Measurements from ENCODE around the gene C10orf90. TPM values are rescaled to one million over a fixed set of nuclear protein-coding genes. Genes with fewer than 3 reads are reported as not detected.

The C10orf90 gene
- total RNA-seq, 4 donors from 2014 or later: 2.1 to 6.5 (median 4.1) TPM

DNA sequence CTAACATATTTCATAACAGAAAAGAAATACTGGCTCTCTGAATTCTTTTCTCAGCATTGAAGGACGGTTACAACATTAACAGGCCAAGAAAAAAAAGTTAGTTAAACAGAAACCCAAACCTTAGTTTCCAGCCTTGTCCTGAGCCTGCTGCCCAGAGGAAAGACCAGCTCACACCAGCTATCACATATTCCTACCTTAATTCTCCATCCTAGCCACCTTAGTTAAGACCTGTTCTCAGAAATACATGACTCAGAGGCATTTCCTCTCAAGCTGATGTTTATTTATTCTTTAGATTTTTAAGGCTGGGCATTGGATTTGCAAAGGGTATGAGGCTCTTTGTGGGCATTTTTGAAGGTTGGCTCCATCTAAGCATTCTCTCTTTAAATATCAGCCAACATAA, 247.9 kb downstream of the C10orf90 start:
- H3K9me3 ChIP-seq: peaks cover 10% of the 10 kb centered on the region
- no peaks in the 10 kb centered on the region for H3K27me3 ChIP-seq
- no peak for DNase-seq (ENCODE audit: low spot score in 2 of 2)
- TF ChIP-seq POLR2A (IDR thresholded peaks at IDR 0.05): no peak
- no peak overlapping the region for H3K27ac ChIP-seq
- H3K4me1 ChIP-seq: no peaks in the 10 kb centered on the region
- no peaks in the 10 kb centered on the region for H3K36me3 ChIP-seq
- WGBS: 83% methylated on average over 1 of the region's 1 CpG
- H3K4me3 ChIP-seq: no peak overlapping the region

DNA sequence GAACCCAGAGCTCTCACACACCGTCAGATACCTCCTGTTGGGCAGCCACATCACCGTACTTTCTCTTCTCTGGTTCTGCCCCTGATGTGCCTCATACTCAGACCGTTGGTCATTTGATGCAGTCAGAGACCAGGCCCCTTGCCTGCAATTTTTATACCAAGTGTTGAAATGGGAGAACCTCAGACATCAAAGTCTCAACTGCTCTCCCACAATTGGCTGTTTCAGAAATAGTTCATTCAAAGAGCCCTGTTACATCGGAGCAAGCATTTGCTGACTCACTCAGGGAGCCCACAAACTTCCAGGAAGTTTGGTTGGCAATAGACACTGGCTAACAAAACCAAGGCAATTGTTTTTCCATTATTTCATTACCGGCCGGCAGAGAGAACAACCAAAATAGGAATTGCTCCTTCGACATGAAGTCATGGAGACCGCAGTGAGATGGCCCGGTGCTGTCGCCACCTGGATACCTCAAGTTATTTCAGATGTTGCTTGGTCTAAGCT, 248.7 kb downstream of the C10orf90 start:
- TF ChIP-seq POLR2A (IDR thresholded peaks at IDR 0.05): no peak
- no peak for TF ChIP-seq POLR2AphosphoS5 (IDR thresholded peaks at IDR 0.05)
- TF ChIP-seq, protein P1, sequence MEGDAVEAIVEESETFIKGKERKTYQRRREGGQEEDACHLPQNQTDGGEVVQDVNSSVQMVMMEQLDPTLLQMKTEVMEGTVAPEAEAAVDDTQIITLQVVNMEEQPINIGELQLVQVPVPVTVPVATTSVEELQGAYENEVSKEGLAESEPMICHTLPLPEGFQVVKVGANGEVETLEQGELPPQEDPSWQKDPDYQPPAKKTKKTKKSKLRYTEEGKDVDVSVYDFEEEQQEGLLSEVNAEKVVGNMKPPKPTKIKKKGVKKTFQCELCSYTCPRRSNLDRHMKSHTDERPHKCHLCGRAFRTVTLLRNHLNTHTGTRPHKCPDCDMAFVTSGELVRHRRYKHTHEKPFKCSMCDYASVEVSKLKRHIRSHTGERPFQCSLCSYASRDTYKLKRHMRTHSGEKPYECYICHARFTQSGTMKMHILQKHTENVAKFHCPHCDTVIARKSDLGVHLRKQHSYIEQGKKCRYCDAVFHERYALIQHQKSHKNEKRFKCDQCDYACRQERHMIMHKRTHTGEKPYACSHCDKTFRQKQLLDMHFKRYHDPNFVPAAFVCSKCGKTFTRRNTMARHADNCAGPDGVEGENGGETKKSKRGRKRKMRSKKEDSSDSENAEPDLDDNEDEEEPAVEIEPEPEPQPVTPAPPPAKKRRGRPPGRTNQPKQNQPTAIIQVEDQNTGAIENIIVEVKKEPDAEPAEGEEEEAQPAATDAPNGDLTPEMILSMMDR (IDR thresholded peaks at IDR 0.05): no peak
- TF ChIP-seq EP300 (IDR thresholded peaks at IDR 0.05): no peak
- no peaks in the 10 kb centered on the region for H3K36me3 ChIP-seq
- H3K9me3 ChIP-seq: peaks cover 10% of the 10 kb centered on the region
- no peak for DNase-seq (ENCODE audit: low spot score in 2 of 2)
- no peak overlapping the region for H3K4me3 ChIP-seq
- 63% methylated on average over 10 of the region's 10 CpGs for WGBS
- H3K27ac ChIP-seq: no peak overlapping the region
- H3K4me1 ChIP-seq: no peaks in the 10 kb centered on the region
- H3K27me3 ChIP-seq: no peaks in the 10 kb centered on the region

DNA sequence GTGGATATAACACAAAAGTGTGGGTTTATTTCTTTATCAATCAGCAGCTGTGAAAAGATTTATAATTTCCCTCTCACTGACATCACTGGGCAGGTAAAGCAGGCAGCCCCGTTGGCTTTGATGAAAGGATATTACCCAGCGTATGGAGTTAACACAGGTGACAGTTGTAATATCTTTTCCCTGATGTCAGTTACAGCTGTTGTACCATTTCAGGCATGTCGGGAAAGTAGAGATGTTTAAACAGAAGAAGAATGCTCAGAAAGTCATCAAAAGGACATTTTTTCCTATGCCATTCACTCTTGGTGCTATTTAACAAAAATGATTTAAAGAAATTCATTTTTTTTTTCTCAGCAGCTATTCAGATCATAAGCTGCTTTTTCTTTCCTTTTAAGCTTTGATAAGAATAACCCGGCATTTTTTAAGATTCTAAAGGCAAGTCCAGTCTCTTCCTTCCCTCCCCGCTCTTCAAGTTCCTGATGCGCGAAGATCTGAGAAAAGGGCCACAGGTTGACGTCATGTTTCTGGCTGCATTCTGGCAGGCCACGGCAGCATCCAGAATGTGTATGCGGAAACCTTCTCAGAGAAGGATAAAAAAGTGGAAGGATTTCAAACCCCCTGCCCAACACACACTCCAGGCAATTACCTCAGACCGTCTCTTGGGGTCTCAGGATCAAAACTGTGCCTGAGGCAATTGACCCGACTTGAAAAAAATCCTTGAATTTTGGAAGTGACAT, 249.8 kb downstream of the C10orf90 start:
- Histone ChIP-seq H3K27me3 (no peaks in the 10 kb centered on the region), H3K4me1 (no peaks in the 10 kb centered on the region), H3K36me3 (no peaks in the 10 kb centered on the region), H3K27ac (no peak overlapping the region), H3K4me3 (no peak overlapping the region), H3K9me3 (peaks cover 10% of the 10 kb centered on the region)
- TF ChIP-seq, protein P1 (IDR thresholded peaks at IDR 0.05): no peak
- no peak for TF ChIP-seq POLR2A (IDR thresholded peaks at IDR 0.05)
- no peak for TF ChIP-seq POLR2AphosphoS5 (IDR thresholded peaks at IDR 0.05)
- TF ChIP-seq EP300 (IDR thresholded peaks at IDR 0.05): no peak
- no peak for DNase-seq (ENCODE audit: low spot score in 2 of 2)
- WGBS: 54% methylated on average over 12 of the region's 12 CpGs

DNA sequence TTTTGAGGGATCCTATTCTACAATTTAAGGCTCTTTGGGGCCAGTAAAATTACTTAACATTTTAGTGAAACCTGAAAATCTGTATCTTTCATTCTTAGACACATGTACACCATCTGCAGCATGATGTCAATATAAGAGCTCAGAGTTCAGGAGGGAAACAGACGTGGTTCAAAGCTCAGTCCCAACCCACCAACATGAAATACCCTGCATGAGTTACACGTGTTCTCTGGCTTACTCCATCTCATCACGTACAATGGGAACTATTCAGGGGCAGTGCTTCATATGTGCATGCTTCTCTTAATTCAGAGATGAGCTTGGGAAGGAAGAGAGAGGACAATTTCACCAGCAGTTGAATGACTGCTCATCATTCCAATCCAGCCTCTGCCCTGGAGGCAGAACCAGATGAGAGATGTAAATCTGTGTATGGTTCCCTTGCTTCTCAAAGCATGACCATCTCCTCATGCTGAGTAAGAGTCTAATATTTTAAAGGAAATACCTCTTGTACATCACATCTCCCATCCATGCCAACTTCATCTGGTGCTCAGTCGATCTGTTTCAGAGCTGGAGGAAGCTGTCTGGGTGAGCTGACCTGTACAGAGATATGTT, 253.2 kb downstream of the C10orf90 start:
- Histone ChIP-seq H3K36me3 (no peaks in the 10 kb centered on the region), H3K27me3 (no peaks in the 10 kb centered on the region), H3K27ac (no peak overlapping the region), H3K4me1 (no peaks in the 10 kb centered on the region), H3K9me3 (peaks cover 7% of the 10 kb centered on the region), H3K4me3 (no peak overlapping the region)
- 76% methylated on average over 4 of the region's 4 CpGs for WGBS
- DNase-seq (ENCODE audit: low spot score in 2 of 2): no peak
- TF ChIP-seq POLR2A (IDR thresholded peaks at IDR 0.05): no peak

DNA sequence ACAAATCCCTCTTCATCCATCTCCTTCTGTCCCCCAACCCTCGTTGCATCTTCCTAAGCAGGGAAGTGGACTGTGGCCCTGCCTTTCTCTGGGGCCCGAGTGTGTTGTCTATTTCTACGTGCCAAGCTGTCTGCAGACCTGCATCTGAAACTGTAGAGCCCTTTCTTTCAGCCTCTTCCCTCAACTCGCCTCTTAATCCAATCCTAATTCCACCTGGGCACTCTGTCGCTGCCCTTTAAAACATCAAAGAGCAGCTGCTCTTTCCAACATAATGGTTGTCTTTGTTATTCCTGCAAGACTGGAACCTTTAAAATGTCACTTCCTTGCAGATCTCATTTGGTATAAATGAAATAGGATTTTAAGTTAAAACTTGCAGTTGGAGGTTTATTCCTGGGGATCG, 260.7 kb downstream of the C10orf90 start:
- no peak for DNase-seq (ENCODE audit: low spot score in 2 of 2)
- TF ChIP-seq POLR2AphosphoS5 (IDR thresholded peaks at IDR 0.05) (no peak), POLR2A (IDR thresholded peaks at IDR 0.05) (no peak), EP300 (IDR thresholded peaks at IDR 0.05) (no peak)
- TF ChIP-seq, protein P1 (IDR thresholded peaks at IDR 0.05): no peak
- no peaks in the 10 kb centered on the region for H3K9me3 ChIP-seq
- no peaks in the 10 kb centered on the region for H3K4me1 ChIP-seq
- WGBS: 76% methylated on average over 6 of the region's 6 CpGs
- no peaks in the 10 kb centered on the region for H3K27me3 ChIP-seq
- no peak overlapping the region for H3K4me3 ChIP-seq
- H3K27ac ChIP-seq: no peak overlapping the region
- H3K36me3 ChIP-seq: no peaks in the 10 kb centered on the region

DNA sequence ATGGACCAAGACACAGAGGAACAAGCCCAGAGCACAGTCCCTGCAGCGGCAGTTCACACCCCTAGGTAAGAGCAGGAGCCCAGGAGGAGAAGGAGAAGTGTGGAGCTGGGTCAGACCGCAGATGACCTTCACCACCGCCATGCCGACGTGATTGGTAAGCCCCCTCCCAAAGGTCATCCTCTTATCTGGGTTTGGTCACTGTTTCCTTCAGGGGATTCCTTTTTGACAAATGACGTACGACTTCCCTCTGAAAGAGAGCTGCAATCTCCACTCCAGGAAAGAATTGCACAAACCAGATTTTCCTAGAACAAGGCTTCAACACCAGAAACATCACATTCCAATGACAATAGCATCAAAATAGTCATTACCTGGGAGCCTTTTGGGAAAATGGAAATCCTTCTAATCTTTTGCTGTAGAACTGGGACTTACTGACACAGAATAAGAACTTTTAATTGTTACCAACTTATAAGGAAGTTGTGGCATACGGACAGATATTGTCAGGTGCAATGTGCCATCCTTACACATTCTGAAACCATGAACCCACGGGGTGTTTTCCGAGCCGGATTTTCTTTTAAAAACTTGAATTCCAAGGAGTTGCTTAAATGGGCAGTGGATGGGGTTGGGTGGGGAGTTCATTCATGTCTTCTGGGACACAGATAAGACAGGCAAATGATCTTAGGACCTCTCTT, 261.4 kb downstream of the C10orf90 start:
- no peak for DNase-seq (ENCODE audit: low spot score in 2 of 2)
- WGBS: 67% methylated on average over 11 of the region's 11 CpGs
- no peak overlapping the region for H3K27ac ChIP-seq
- H3K4me1 ChIP-seq: no peaks in the 10 kb centered on the region
- H3K4me3 ChIP-seq: no peak overlapping the region
- no peaks in the 10 kb centered on the region for H3K36me3 ChIP-seq
- no peak for TF ChIP-seq EP300 (IDR thresholded peaks at IDR 0.05)
- TF ChIP-seq POLR2AphosphoS5 (IDR thresholded peaks at IDR 0.05): no peak
- TF ChIP-seq, protein P1 (IDR thresholded peaks at IDR 0.05): no peak
- TF ChIP-seq POLR2A (IDR thresholded peaks at IDR 0.05): no peak
- no peaks in the 10 kb centered on the region for H3K9me3 ChIP-seq
- H3K27me3 ChIP-seq: no peaks in the 10 kb centered on the region

All from suprapubic skin (tissue), 4 donors.